T-helper 1 cell (primary cell): ENCODE results near the gene TAAR6.
"Not testable (repeated sequence)": the region's sequence is repeated elsewhere in the genome, so short reads cannot be mapped to it uniquely, and the experiment has no call there.

Experiments used
- DNase-seq, 5 donors: peaks; one replicate each; pipeline ENCODE4 v3.0.0-alpha.2; 2012 to 2020
- total RNA-seq, 4 donors: gene quantifications; one replicate each; lab custom pipeline; 2026; lab: John Stamatoyannopoulos, UW

TAAR6 gene, protein sequence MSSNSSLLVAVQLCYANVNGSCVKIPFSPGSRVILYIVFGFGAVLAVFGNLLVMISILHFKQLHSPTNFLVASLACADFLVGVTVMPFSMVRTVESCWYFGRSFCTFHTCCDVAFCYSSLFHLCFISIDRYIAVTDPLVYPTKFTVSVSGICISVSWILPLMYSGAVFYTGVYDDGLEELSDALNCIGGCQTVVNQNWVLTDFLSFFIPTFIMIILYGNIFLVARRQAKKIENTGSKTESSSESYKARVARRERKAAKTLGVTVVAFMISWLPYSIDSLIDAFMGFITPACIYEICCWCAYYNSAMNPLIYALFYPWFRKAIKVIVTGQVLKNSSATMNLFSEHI
- total RNA-seq: 0 reads per million in 4 donors

DNA sequence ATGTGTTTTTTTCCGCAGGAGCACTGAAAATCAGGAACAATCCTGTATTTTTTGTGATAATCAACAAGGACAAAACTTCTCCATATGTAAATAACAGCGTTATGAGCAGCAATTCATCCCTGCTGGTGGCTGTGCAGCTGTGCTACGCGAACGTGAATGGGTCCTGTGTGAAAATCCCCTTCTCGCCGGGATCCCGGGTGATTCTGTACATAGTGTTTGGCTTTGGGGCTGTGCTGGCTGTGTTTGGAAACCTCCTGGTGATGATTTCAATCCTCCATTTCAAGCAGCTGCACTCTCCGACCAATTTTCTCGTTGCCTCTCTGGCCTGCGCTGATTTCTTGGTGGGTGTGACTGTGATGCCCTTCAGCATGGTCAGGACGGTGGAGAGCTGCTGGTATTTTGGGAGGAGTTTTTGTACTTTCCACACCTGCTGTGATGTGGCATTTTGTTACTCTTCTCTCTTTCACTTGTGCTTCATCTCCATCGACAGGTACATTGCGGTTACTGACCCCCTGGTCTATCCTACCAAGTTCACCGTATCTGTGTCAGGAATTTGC lies at the start of gene TAAR6:
TSS of gene TAAR6 (plus strand) at position 102 of the 557 bp plus-strand sequence. CDS start at position 102, 0 bp downstream.
- DNase-seq: no peak

GRCh38 chr6:132520953-132521352 lies 49.2 kb upstream of the TAAR6 start:
- DNase-seq: no peak

DNA sequence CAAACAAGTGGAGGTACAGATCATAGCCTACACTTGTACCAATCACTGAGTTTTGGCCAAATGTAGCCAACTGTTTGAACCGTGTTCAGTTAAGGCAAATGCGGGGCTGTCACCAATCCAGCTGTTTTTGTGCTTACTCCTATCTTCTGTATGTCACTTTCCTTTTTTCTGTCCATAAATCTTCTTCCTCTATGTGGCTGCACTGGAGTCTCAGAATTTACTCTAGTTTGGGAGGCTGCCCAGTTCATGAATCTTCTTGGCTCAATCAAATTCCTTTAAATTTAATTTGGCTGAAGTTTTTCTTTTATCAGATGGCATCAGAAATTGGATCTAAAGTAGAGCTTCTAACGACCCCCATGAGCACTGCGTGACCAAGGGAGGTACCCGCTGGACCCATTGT lies 45.5 kb upstream of the TAAR6 start:
- DNase-seq: no peak

- DNase-seq: no peak
These were observed 44.3 kb upstream of the TAAR6 start for GRCh38 chr6:132525866-132526265.

DNA sequence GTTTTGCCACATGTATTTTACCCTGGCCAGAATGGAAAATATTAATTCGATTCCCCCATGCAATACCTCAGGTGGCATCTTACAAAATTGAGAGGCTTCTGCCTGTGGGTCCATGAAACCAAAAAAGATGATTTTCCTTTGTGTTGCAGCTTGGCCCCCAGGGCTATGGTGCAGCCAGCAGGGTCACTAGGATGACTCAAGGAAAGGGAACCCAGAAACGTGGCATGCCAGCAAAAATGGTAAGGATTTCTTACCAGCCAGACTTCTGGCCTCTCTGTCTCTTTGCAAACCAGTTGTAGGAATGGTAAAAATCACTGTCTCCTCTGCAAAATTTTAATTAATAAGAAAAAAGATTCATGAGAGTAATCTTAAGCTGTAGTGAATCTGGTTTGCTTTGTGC lies 43.7 kb upstream of the TAAR6 start:
- no peak for DNase-seq

GRCh38 chr6:132527791-132528190 lies 42.3 kb upstream of the TAAR6 start:
- DNase-seq: no peak

- DNase-seq: peak; percentile 21 to 72 (median 56)
These were observed 39.7 kb upstream of the TAAR6 start for GRCh38 chr6:132530293-132530974.

DNA sequence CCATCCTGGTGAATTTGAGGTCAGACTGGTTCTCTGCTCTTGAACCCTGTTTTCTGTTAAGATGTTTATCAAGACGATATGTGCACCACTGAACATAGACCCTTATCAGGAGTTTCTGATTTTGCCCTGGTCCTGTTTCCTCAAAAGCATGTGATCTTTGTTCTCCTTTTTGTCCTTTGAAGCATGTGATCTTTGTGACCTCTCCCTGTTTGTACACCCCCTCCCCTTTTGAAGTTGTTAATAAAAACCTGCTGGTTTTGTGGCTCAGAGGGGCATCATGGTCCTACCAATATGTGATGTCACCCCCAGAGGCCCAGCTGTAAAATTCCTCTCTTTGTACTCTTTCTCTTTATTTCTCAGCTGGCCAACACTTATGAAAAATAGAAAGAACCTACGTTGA lies 35.6 kb upstream of the TAAR6 start:
- DNase-seq: not testable (repeated sequence)

DNA sequence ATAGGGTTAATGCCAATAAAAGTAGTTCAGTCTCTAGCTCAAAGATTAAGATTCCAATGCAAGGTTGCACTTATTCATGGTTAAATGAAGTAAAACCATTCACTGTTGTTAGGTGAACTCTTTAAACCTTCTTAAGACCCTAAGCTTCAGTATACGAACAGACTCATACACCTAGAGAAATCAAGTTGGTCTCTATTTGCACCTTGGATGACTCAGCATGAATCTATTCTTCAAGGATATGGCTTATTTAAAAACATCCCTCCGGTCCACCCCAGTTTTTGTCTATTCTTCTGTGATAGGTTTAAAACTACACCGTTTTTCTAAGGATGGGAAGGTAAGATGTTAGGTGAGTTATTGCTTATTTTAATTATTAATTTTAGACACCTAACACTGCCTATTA lies 33.0 kb upstream of the TAAR6 start:
- DNase-seq: no peak

DNA sequence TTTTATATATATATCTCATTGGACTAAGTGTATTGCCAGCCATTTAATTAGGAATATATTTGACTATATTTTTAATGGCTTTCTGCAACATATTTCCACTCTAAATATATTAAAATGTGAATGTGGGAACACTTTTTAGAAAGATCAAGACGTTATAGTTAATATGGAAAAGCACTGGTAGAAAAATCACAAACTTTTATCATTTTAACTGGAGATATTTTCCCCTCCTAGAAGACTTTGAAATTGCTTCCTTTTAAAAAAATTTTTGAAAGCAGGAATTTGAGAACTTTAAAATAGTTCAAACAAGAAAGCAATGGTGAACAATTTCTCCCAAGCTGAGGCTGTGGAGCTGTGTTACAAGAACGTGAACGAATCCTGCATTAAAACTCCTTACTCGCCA lies 32.1 kb upstream of the TAAR6 start, which contains the start of gene TAAR9:
TSS of gene TAAR9 (plus strand) at position 301 of the 400 bp plus-strand sequence. CDS start at position 314, 13 bp downstream.
- no peak for DNase-seq

GRCh38 chr6:132544826-132545225 lies 25.3 kb upstream of the TAAR6 start:
- no peak for DNase-seq

- DNase-seq: no peak
These were observed 21.2 kb upstream of the TAAR6 start for GRCh38 chr6:132548746-132549463.

DNA sequence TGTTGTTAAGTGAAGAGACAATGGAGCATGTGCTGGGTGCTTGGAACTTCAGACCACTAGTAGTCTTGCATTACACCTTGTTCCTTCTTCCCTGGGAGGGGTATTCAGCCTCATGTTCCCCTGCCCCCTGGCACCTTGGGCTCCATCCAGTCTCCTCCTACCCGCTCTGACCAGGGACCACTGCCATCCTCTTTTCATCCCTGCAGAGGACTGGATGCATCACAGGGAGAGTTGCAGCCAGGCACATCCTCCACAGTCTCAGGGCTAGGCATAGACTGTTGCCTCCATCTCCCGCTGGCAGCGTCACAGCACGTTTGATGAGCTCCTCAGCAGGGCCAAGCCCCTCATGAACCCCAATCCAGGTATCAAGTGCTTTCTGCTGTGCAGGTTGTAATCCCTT lies 18.9 kb upstream of the TAAR6 start:
- no peak for DNase-seq

DNA sequence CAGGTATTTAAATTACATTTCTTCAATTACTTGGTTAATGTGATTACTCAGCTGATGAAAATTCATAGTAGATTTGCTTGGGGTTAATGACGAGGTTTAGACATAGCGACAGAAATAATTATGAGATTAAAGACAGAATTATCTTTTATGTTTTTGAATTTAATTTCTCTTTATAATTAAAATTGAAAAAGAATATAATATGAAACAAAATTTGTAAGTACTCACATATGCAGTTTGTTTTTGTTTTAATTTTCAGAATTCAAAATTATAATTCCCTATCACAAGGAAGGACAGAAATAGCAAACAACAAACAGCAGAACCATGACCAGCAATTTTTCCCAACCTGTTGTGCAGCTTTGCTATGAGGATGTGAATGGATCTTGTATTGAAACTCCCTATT lies 17.8 kb upstream of the TAAR6 start, which contains the start of gene TAAR8:
TSS of gene TAAR8 (plus strand) at position 301 of the 400 bp plus-strand sequence. CDS start at position 322, 21 bp downstream.
- DNase-seq: no peak

GRCh38 chr6:132560087-132560486 lies 10.0 kb upstream of the TAAR6 start:
- DNase-seq: not testable (repeated sequence)

- DNase-seq: no peak
These were observed 3.7 kb upstream of the TAAR6 start for GRCh38 chr6:132566404-132566803.

GRCh38 chr6:132567566-132567965 lies 2.6 kb upstream of the TAAR6 start:
- DNase-seq: no peak

- DNase-seq: no peak
These were observed 1.5 kb upstream of the TAAR6 start for GRCh38 chr6:132568611-132569010.

- no peak for DNase-seq
These were observed 952 bp upstream of the TAAR6 start for GRCh38 chr6:132569170-132569569.

DNA sequence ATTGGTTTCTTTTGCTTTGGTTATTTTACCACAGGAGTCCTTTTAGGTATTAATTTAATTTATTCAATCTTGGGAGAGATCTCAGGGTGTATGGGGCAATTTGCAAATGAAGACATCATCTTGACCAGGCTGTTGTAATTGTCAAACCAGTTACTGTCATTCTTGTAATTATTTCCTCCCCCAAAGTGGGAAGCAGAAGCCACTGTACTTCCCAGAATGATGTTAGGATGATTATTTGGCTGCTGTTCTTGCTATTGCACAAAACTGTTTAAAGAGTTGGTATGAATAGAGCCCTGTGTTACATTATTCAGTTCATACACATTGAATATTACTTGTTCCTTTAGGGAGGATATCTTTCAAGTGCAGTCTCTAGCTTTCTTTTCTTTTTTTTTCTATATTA lies 1.7 kb downstream of the TAAR6 start:
- DNase-seq: no peak

GRCh38 chr6:132584698-132585097 lies 14.6 kb downstream of the TAAR6 start:
- DNase-seq: no peak

- no peak for DNase-seq
These were observed 17.3 kb downstream of the TAAR6 start for GRCh38 chr6:132587424-132587823.

DNA sequence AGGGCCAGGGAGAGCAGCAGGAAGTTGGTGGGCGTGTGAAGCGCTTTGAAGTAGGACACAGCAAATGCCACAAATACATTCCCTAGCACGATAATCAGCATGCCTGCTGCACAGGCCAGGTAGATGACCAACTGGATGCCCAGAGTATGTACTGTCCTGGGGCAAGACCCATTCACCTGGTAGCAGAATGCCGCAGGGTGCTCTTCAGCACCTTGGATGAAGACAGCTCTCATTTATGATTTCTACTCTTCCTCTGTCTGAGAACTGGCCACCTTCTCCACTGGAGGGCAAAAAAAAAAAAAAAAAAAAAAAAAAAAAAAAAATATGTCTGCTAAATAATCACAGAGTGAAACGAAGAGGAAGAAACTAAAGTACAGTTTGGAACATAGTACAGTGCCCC lies 19.3 kb downstream of the TAAR6 start, which contains the start of gene TAAR5:
TSS of gene TAAR5 (minus strand) at position 288 of the 400 bp plus-strand sequence. CDS start at position 233, 55 bp downstream.
- DNase-seq: no peak
